ENCODE data around the gene FABP3.

The FABP3 gene

DNA sequence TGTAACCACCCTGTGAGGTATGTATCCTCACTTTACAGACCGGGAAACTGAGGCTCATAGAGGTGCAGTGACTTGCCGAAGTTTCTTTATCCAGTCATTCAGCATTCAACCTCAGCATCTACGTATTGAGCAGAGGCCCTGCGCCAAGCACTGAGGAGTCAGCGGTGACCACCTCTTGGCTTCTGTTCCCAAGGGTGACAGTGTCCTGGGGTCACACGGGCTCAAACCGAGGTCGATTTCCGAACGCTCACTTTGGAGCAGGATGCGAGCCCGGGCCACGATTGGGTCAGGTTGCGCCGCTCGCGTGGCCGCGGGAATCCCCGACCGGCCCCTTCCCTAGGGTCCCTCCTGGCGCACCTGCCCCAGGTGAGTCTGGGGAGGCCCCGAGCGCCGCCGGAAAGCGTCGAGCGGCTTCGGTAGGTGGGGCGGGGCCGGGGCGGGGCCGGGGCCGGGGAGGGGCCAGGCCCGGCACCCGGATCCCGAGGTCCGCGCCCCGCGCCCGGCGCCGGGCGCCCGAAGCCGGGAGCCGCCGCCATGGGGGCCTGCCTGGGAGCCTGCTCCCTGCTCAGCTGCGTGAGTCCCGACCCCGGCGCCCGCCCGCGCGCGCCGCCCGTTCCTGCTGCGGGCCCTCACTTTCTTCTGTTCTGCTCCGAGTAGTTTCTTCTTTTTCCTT, 40.0 kb upstream of the FABP3 start, which contains the start of gene SERINC2:
Gene SERINC2 (plus strand): TSS at position 482 of the 673 bp plus-strand sequence. CDS start 53 bp downstream, at position 535.
- H3K9me3 ChIP-seq (ENCODE audit: low read length), result no peaks in the 10 kb centered on the region
- peaks cover 9% of the 10 kb centered on the region for H3K27me3 ChIP-seq (ENCODE audit: insufficient read depth, low read length)
- no peaks in the 10 kb centered on the region for H3K9me2 ChIP-seq (ENCODE audit: low read depth, low read length)
- H4K20me1 ChIP-seq (ENCODE audit: insufficient read depth, low read length), result no peaks in the 10 kb centered on the region
- TF ChIP-seq, protein P1, sequence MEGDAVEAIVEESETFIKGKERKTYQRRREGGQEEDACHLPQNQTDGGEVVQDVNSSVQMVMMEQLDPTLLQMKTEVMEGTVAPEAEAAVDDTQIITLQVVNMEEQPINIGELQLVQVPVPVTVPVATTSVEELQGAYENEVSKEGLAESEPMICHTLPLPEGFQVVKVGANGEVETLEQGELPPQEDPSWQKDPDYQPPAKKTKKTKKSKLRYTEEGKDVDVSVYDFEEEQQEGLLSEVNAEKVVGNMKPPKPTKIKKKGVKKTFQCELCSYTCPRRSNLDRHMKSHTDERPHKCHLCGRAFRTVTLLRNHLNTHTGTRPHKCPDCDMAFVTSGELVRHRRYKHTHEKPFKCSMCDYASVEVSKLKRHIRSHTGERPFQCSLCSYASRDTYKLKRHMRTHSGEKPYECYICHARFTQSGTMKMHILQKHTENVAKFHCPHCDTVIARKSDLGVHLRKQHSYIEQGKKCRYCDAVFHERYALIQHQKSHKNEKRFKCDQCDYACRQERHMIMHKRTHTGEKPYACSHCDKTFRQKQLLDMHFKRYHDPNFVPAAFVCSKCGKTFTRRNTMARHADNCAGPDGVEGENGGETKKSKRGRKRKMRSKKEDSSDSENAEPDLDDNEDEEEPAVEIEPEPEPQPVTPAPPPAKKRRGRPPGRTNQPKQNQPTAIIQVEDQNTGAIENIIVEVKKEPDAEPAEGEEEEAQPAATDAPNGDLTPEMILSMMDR (IDR thresholded peaks at IDR 0.05; ENCODE audit: low read length), result no peak
- no peak for TF ChIP-seq EZH2 (IDR thresholded peaks at IDR 0.05; ENCODE audit: borderline replicate concordance, low read length)
- no peak within 1 kb of the TSS for H3K27ac ChIP-seq (ENCODE audit: low read depth, low read length, poor library complexity, severe bottlenecking)
- no peaks in the 10 kb centered on the region for H3K79me2 ChIP-seq (ENCODE audit: insufficient read depth, low read length)
- no peaks in the 10 kb centered on the region for H3K36me3 ChIP-seq (ENCODE audit: insufficient read depth, low read length)
- no peaks in the 10 kb centered on the region for H3F3A ChIP-seq (ENCODE audit: insufficient read depth, low read length)
- no peak within 1 kb of the TSS for H2AFZ ChIP-seq (ENCODE audit: low read length)
- peak within 1 kb of the TSS; percentile 69 for H3K9ac ChIP-seq (ENCODE audit: low read length)
- peak within 1 kb of the TSS; percentile 95 for H3K4me2 ChIP-seq (ENCODE audit: low read length)
- H3K4me3 ChIP-seq (ENCODE audit: low read depth, low read length, poor library complexity, severe bottlenecking), result peak within 1 kb of the TSS; percentile 73
- peaks cover 8% of the 10 kb centered on the region for H3K4me1 ChIP-seq (ENCODE audit: insufficient read depth, low read length, severe bottlenecking)

DNA sequence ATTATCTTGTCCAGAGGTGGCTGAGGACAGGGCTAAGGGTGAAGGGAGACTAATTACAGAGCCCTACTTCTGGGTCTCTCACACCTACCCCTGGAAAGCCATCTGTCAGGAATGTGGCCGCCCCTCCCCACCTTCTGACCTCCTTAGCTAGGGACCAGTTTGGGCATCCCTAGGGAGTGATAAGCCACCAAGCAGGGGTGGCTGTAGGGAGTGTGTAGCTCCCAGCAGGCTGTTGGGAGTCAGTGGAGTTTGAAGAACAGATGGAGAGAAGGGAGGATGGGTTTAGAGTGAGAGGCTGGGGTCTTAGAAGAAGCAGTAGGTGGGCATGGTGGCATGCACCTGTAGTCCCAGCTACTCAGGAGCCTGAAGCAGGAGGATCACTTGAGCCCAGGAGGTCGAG, 39.3 kb upstream of the FABP3 start:
- no peak overlapping the region for H3K4me3 ChIP-seq (ENCODE audit: low read depth, low read length, poor library complexity, severe bottlenecking)
- H3K27ac ChIP-seq (ENCODE audit: low read depth, low read length, poor library complexity, severe bottlenecking), result no peak overlapping the region

DNA sequence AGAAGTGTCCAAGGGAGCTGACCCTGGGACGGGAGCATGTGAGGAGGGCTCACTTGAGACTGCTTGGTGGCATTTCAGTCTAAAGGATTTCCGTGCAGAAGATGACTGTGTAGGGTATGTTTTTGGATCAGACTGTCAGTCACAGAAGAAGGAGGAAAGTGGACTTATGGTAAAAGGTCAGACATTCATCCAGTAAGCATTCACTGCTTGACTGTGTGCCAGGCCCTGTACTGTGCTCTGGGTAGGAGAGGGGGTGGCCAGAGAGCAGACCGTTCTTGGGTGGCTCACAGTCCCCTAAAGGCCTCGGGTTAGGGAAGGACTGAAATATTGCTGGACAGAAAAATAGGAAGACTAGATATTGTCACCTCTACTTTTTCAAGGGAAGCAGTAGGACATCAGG, 38.0 kb upstream of the FABP3 start:
- no peaks in the 10 kb centered on the region for H3K9me3 ChIP-seq (ENCODE audit: low read length)
- no peak overlapping the region for H3K4me2 ChIP-seq (ENCODE audit: low read length)
- no peaks in the 10 kb centered on the region for H3K36me3 ChIP-seq (ENCODE audit: insufficient read depth, low read length)
- H3K27ac ChIP-seq (ENCODE audit: low read depth, low read length, poor library complexity, severe bottlenecking), result no peak overlapping the region
- no peaks in the 10 kb centered on the region for H3F3A ChIP-seq (ENCODE audit: insufficient read depth, low read length)
- no peak overlapping the region for H3K4me3 ChIP-seq (ENCODE audit: low read depth, low read length, poor library complexity, severe bottlenecking)
- peaks cover 9% of the 10 kb centered on the region for H3K27me3 ChIP-seq (ENCODE audit: insufficient read depth, low read length)
- no peaks in the 10 kb centered on the region for H3K79me2 ChIP-seq (ENCODE audit: insufficient read depth, low read length)
- TF ChIP-seq EZH2 (IDR thresholded peaks at IDR 0.05; ENCODE audit: borderline replicate concordance, low read length), result no peak
- TF ChIP-seq, protein P1 (IDR thresholded peaks at IDR 0.05; ENCODE audit: low read length), result no peak
- H3K9me2 ChIP-seq (ENCODE audit: low read depth, low read length), result no peaks in the 10 kb centered on the region
- no peak overlapping the region for H3K9ac ChIP-seq (ENCODE audit: low read length)
- H4K20me1 ChIP-seq (ENCODE audit: insufficient read depth, low read length), result no peaks in the 10 kb centered on the region
- H2AFZ ChIP-seq (ENCODE audit: low read length), result no peak overlapping the region
- H3K4me1 ChIP-seq (ENCODE audit: insufficient read depth, low read length, severe bottlenecking), result peaks cover 8% of the 10 kb centered on the region

More for the DNA sequence above, 39.3 kb upstream of the FABP3 start:
- no peak overlapping the region for H3K4me2 ChIP-seq (ENCODE audit: low read length)
- H3K9me3 ChIP-seq (ENCODE audit: low read length), result no peaks in the 10 kb centered on the region
- H2AFZ ChIP-seq (ENCODE audit: low read length), result no peak overlapping the region
- H3K79me2 ChIP-seq (ENCODE audit: insufficient read depth, low read length), result no peaks in the 10 kb centered on the region
- no peak overlapping the region for H3K9ac ChIP-seq (ENCODE audit: low read length)
- peaks cover 9% of the 10 kb centered on the region for H3K27me3 ChIP-seq (ENCODE audit: insufficient read depth, low read length)
- H3K4me1 ChIP-seq (ENCODE audit: insufficient read depth, low read length, severe bottlenecking), result peaks cover 8% of the 10 kb centered on the region
- H4K20me1 ChIP-seq (ENCODE audit: insufficient read depth, low read length), result no peaks in the 10 kb centered on the region
- H3F3A ChIP-seq (ENCODE audit: insufficient read depth, low read length), result no peaks in the 10 kb centered on the region
- no peaks in the 10 kb centered on the region for H3K9me2 ChIP-seq (ENCODE audit: low read depth, low read length)
- no peak for TF ChIP-seq EZH2 (IDR thresholded peaks at IDR 0.05; ENCODE audit: borderline replicate concordance, low read length)
- TF ChIP-seq, protein P1 (IDR thresholded peaks at IDR 0.05; ENCODE audit: low read length), result no peak
- no peaks in the 10 kb centered on the region for H3K36me3 ChIP-seq (ENCODE audit: insufficient read depth, low read length)
